Epidermal melanocyte (primary cell): ENCODE measurements around the gene NPTX1.

Source experiments
- DNase-seq: peaks from one replicate; pipeline ENCODE4 v3.0.0; 2011; ENCODE audit warnings: low spot score; ENCODE audit not compliant: insufficient read length

The NPTX1 gene

GRCh38 chr17:80446645-80447405, 29.6 kb downstream of the NPTX1 start:
- no peak for DNase-seq

- no peak for DNase-seq
Measured at GRCh38 chr17:80445726-80446110, 30.7 kb downstream of the NPTX1 start.

GRCh38 chr17:80445007-80445725, 31.2 kb downstream of the NPTX1 start:
- DNase-seq = no peak

- no peak for DNase-seq
Measured at GRCh38 chr17:80444644-80444979, 31.8 kb downstream of the NPTX1 start.

- no peak for DNase-seq
Measured at GRCh38 chr17:80443916-80444643, 32.3 kb downstream of the NPTX1 start.

- DNase-seq = no peak
Measured at GRCh38 chr17:80443498-80443897, 32.9 kb downstream of the NPTX1 start.

- DNase-seq = no peak
Measured at GRCh38 chr17:80442764-80443163, 33.6 kb downstream of the NPTX1 start.

- no peak for DNase-seq
Measured at GRCh38 chr17:80442323-80442659, 34.1 kb downstream of the NPTX1 start.

- DNase-seq = no peak
Measured at GRCh38 chr17:80441598-80442322, 34.6 kb downstream of the NPTX1 start.

GRCh38 chr17:80441133-80441578, 35.3 kb downstream of the NPTX1 start:
- DNase-seq = peak; percentile 62

GRCh38 chr17:80439499-80439898, 36.9 kb downstream of the NPTX1 start:
- DNase-seq = no peak

- DNase-seq = no peak
Measured at GRCh38 chr17:80438806-80439205, 37.6 kb downstream of the NPTX1 start.

- DNase-seq = no peak
Measured at GRCh38 chr17:80437532-80437931, 38.9 kb downstream of the NPTX1 start.

- no peak for DNase-seq
Measured at GRCh38 chr17:80433916-80434666, 42.3 kb downstream of the NPTX1 start.

- DNase-seq = no peak
Measured at GRCh38 chr17:80432961-80433550, 43.4 kb downstream of the NPTX1 start.

- no peak for DNase-seq
Measured at GRCh38 chr17:80432350-80432955, 44.0 kb downstream of the NPTX1 start.

GRCh38 chr17:80431246-80432195, 44.9 kb downstream of the NPTX1 start:
- DNase-seq = no peak

GRCh38 chr17:80430446-80431245, 45.8 kb downstream of the NPTX1 start:
- no peak for DNase-seq
